22Rv1 (cell line): ENCODE measurements around the gene SNORC.
"Not testable (repeated sequence)": the region's sequence is repeated elsewhere in the genome, so short reads cannot be mapped to it uniquely, and the experiment has no call there.

ENCODE experiments used
- H3K27ac ChIP-seq: fragments of 450-650 bp; 2 replicates; pipeline ENCODE4 v1.5.1; 2017
- CTCF ChIP-seq: fragments of 450-650 bp; IDR thresholded peaks from 2 replicates; pipeline ENCODE4 v1.5.1; 2017; ENCODE audit warnings: mild to moderate bottlenecking
- ZFX ChIP-seq: fragments of 450-650 bp; IDR thresholded peaks from 2 replicates; pipeline ENCODE4 v1.6.1; 2017; ENCODE audit warnings: antibody characterized with exemption, borderline replicate concordance

The SNORC gene

GRCh38 chr2:232839411-232840079, 30.5 kb upstream of the SNORC start:
- H3K27ac ChIP-seq: no peak overlapping the region
- no peak for TF ChIP-seq CTCF
- no peak for TF ChIP-seq ZFX

- H3K27ac ChIP-seq: no peak overlapping the region
- TF ChIP-seq CTCF: no peak
- no peak for TF ChIP-seq ZFX
Measured at GRCh38 chr2:232842689-232843088, 27.4 kb upstream of the SNORC start.

- no peak overlapping the region for H3K27ac ChIP-seq
- TF ChIP-seq CTCF (peak; percentile 19), ZFX (no peak)
Measured at GRCh38 chr2:232843834-232844233, 26.2 kb upstream of the SNORC start.

- no peak for TF ChIP-seq CTCF
- TF ChIP-seq ZFX: no peak
- 0 out of 2 replicates have a peak overlapping the region, but pooled peaks have one; percentile 1 for H3K27ac ChIP-seq
Measured at GRCh38 chr2:232846055-232846454, 24.0 kb upstream of the SNORC start.

- TF ChIP-seq CTCF (no peak), ZFX (no peak)
- H3K27ac ChIP-seq: no peak overlapping the region
Measured at GRCh38 chr2:232850039-232850438, 20.0 kb upstream of the SNORC start.

GRCh38 chr2:232852081-232852480, 18.0 kb upstream of the SNORC start:
- H3K27ac ChIP-seq: not testable (repeated sequence)

- no peak for TF ChIP-seq ZFX
- H3K27ac ChIP-seq: no peak overlapping the region
Measured at GRCh38 chr2:232852676-232853075, 17.4 kb upstream of the SNORC start.

GRCh38 chr2:232854082-232854481, 16.0 kb upstream of the SNORC start:
- TF ChIP-seq CTCF: no peak
- no peak for TF ChIP-seq ZFX
- no peak overlapping the region for H3K27ac ChIP-seq
